HepG2 (cell line): Measurements from ENCODE around the gene AK4. TPM values are rescaled to one million over a fixed set of nuclear protein-coding genes. Genes with fewer than 3 reads are reported as not detected.

ENCODE experiments used
- ATAC-seq: fragments of 200-7000 bp; cut with Tn5 transposase; 3 replicates; pipeline ENCODE4 v1.9.1; 2020; ENCODE audit warnings: mild to moderate bottlenecking, moderate library complexity
- BruUV-seq: library from RNA; stranded (reverse); fragments of 400-500 nt; replicated peaks from 2 replicates; lab custom pipeline; 2021; lab: Mats Ljungman, UMichigan
- CTCF ChIA-PET: fragments of 300-600 bp; formaldehyde crosslinking; extraction: SDS; loops from one replicate; lab custom pipeline; 2021; ENCODE audit warnings: low total read pairs, inconsistent platforms, low intra/inter-chr PET ratio; lab: Yijun Ruan, JAX
- POLR2A ChIA-PET: fragments of 350-600 bp; sonication (Branson Sonifier 250); formaldehyde crosslinking; loops from one replicate; lab custom pipeline; 2020; ENCODE audit warnings: antibody characterized with exemption, inconsistent platforms; lab: Yijun Ruan, JAX
- DNase-seq: peaks from one replicate; pipeline ENCODE4 v3.0.0-alpha.2; 2015; ENCODE audit warnings: low spot score
- FAIRE-seq: peaks from 3 replicates; lab custom pipeline; 2011; peaks lifted over from hg19 to GRCh38; lab: Jason Lieb, UNC
- H2AFZ ChIP-seq: one replicate; pipeline ENCODE4 v1.6.1; 2011; ENCODE audit warnings: low read length, inconsistent platforms
- H3K27ac ChIP-seq: fragments of 300-600 bp; 3 replicates; pipeline ENCODE4 v1.8.0; 2011; ENCODE audit warnings: mixed run types, mild to moderate bottlenecking, mixed read lengths, low read length, inconsistent platforms; ENCODE audit not compliant: insufficient read depth; ENCODE audit errors: extremely low read length
- H3K27me3 ChIP-seq, 2 experiments: fragments of 200-600 bp in 1 of 2; 2 replicates in 1 of 2; 3 replicates in 1 of 2; pipeline versions ENCODE4 v1.6.0 to v1.8.0; 2011; ENCODE audit warnings: low read length in 2 of 2, mild to moderate bottlenecking in 2 of 2, moderate library complexity in 2 of 2, inconsistent platforms in 1 of 2; ENCODE audit not compliant: insufficient read depth in 2 of 2, control insufficient read depth in 1 of 2
- H3K36me3 ChIP-seq, 2 experiments: fragments of 200-600 bp in 1 of 2; replicated peaks in 1 of 2; 2 replicates in 1 of 2; 3 replicates in 1 of 2; pipeline versions ENCODE4 v1.5.1 to v1.8.0; 2011; ENCODE audit warnings: low read length in 2 of 2, inconsistent platforms in 1 of 2; ENCODE audit not compliant: insufficient read depth in 2 of 2, control insufficient read depth in 1 of 2
- H3K4me1 ChIP-seq: 2 replicates; pipeline ENCODE4 v1.5.1; 2012; ENCODE audit warnings: low read length, inconsistent platforms; ENCODE audit not compliant: insufficient read depth
- H3K4me2 ChIP-seq: 2 replicates; pipeline ENCODE4 v1.6.0; 2011; ENCODE audit warnings: low read depth, low read length, inconsistent platforms
- H3K4me3 ChIP-seq, 3 experiments: fragments of 200-600 bp in 1 of 3; sonication (generic), shearing (Covaris generic) in 1 of 3; replicated peaks in 1 of 3; 2 replicates each; pipeline ENCODE4 v1.5.1; 2011 to 2016; ENCODE audit warnings: low read length in 3 of 3, inconsistent platforms in 2 of 3, low read depth in 2 of 3, mild to moderate bottlenecking in 2 of 3, control low read depth in 1 of 3, mixed read lengths in 1 of 3; ENCODE audit not compliant: insufficient read depth in 1 of 3
- H3K79me2 ChIP-seq: one replicate; pipeline ENCODE4 v1.6.1; 2011; ENCODE audit warnings: low read length, inconsistent platforms; ENCODE audit not compliant: insufficient read depth
- H3K9ac ChIP-seq: 2 replicates; pipeline ENCODE4 v1.6.0; 2011; ENCODE audit warnings: mild to moderate bottlenecking, low read depth, low read length, inconsistent platforms; ENCODE audit not compliant: insufficient read depth
- H3K9me3 ChIP-seq: 2 replicates; pipeline ENCODE4 v1.5.1; 2012; ENCODE audit warnings: mild to moderate bottlenecking, low read length
- H4K20me1 ChIP-seq: 2 replicates; pipeline ENCODE4 v1.6.0; 2011; ENCODE audit warnings: inconsistent platforms, mild to moderate bottlenecking, low read length, moderate library complexity; ENCODE audit not compliant: insufficient read depth
- FOXC1 ChIP-seq: sonication (generic); formaldehyde crosslinking; IDR thresholded peaks from 2 replicates; pipeline ENCODE4 v1.8.0; 2022; ENCODE audit warnings: mild to moderate bottlenecking, missing genetic modification reagents, borderline replicate concordance
- MED8 ChIP-seq: sonication (generic); formaldehyde crosslinking; IDR thresholded peaks from 2 replicates; pipeline ENCODE4 v1.8.1; 2023; ENCODE audit warnings: mild to moderate bottlenecking, missing genetic modification reagents; ENCODE audit not compliant: insufficient replicate concordance
- WGBS: methylation state at CpG from one replicate; pipeline ENCODE4 v1.1.6; 2017; ENCODE audit warnings: low lambda C conversion rate; 5-methylcytosine and 5-hydroxymethylcytosine counted together
- in situ Hi-C: cut with HindIII; loops from 2 replicates; pipeline ENCODE4 v1.10.0; 2017; ENCODE audit warnings: low pct_unique_long_range_greater_than_20kb; ENCODE audit not compliant: extremely low pct_ligation_motif_present
- intact Hi-C: fragments of 100-400 bp; cut with micrococcal nuclease; formaldehyde crosslinking; loops from one replicate; pipeline ENCODE4 v1.10.0; 2022; ENCODE audit not compliant: unreplicated experiment
- polyA plus RNA-seq, 8 experiments: library from polyadenylated mRNA; depleted of rRNA in 3 of 8; stranded (reverse) in 7 of 8; unstranded in 1 of 8; fragments of >200 nt; fragmentation: Illumina TruSeq in 4 of 8; extraction: Trizol in 4 of 8; gene quantifications; 2 replicates each; pipeline versions ENCODE4 v1.2.1 to v1.2.3, GENCODE V29; 2011 to 2016; ENCODE audit warnings: low read depth in 4 of 8, missing spikeins in 1 of 8, mixed read lengths in 1 of 8; ENCODE audit not compliant: insufficient read depth in 1 of 8
- total RNA-seq, 5 experiments: library from RNA; depleted of rRNA; stranded (reverse); fragments of >200 nt; fragmentation: Illumina TruSeq; extraction: Trizol; gene quantifications; 2 replicates each; pipeline ENCODE4 v1.2.3, GENCODE V29; 2016; ENCODE audit warnings: low read depth in 1 of 5
- TF ChIP-seq, protein P1 (sequence below): sonication (generic); formaldehyde crosslinking; IDR thresholded peaks from 2 replicates; pipeline ENCODE4 v1.5.0; 2020; ENCODE audit warnings: mild to moderate bottlenecking, missing genetic modification reagents

AK4 gene
- total and polyA plus RNA-seq, 2 of the 13 experiments (the other 11 are each of a cell fraction or from before 2014, with no cell fraction given): 110 to 160 TPM

DNA sequence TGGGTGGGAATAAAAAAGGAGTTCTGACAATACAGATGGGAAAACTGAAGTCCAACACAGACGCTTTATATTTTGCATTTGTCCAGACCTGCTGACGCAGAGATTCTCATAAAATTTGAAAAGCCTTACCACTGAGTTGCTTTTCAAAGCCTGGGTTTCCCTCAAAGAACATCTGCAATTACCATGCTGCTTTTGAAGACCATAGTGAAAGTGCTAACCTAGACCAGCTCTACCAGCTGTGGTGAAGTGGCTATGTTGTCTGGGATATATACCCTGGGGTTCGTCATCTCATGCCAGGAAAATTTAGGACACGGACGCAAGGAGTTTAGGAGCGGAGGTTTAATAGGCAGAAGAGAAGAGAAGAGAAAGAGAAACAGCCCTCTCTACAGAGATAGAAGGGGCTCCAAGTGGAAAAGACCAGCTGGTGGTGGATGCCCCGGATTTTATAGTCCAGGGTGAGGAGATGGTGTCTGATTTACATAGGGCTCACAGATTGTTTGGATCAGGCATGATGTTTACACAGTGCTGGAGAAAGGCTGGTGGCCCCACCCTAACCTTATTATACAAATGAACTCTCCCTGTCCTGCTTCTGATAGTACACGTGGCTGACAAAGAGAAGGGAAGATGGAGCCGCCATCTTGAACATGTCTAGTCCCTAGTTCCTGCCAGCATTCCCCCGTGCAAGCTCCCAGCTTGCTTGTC, 73.8 kb downstream of the AK4 start:
- Histone ChIP-seq H3K4me3 (no peak overlapping the region), H3K9me3 (no peaks in the 10 kb centered on the region), H2AFZ (no peak overlapping the region), H3K4me2 (no peak overlapping the region), H4K20me1 (peaks cover 10% of the 10 kb centered on the region; the same call in 1 of the 2 replicates), H3K79me2 (peaks cover 9% of the 10 kb centered on the region), H3K27me3 (no peaks in the 10 kb centered on the region), H3K36me3 (peaks cover 13 to 58% of the 10 kb centered on the region in 2 experiments), H3K27ac (no peak overlapping the region), H3K9ac (no peak overlapping the region), H3K4me1 (no peaks in the 10 kb centered on the region)
- ATAC-seq (no peak), FAIRE-seq (no peak), DNase-seq (no peak)
- POLR2A ChIA-PET: no interaction called here
- CTCF ChIA-PET: no interaction called here
- no TSS peak for BruUV-seq
- intact Hi-C loops: no loop called here
- in situ Hi-C loops: no loop called here
- TF ChIP-seq MED8 (CRISPR knock-in tag): no peak
- no peak for TF ChIP-seq FOXC1 (CRISPR knock-in tag)
- TF ChIP-seq, protein P1, sequence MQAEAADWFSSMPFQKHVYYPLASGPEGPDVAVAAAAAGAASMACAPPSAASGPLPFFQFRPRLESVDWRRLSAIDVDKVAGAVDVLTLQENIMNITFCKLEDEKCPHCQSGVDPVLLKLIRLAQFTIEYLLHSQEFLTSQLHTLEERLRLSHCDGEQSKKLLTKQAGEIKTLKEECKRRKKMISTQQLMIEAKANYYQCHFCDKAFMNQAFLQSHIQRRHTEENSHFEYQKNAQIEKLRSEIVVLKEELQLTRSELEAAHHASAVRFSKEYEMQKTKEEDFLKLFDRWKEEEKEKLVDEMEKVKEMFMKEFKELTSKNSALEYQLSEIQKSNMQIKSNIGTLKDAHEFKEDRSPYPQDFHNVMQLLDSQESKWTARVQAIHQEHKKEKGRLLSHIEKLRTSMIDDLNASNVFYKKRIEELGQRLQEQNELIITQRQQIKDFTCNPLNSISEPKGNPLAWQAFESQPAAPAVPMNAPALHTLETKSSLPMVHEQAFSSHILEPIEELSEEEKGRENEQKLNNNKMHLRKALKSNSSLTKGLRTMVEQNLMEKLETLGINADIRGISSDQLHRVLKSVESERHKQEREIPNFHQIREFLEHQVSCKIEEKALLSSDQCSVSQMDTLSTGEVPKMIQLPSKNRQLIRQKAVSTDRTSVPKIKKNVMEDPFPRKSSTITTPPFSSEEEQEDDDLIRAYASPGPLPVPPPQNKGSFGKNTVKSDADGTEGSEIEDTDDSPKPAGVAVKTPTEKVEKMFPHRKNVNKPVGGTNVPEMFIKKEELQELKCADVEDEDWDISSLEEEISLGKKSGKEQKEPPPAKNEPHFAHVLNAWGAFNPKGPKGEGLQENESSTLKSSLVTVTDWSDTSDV (CRISPR knock-in tag): no peak
- WGBS: 91% methylated on average over 10 of the region's 10 CpGs
